Activated T-cell treated with anti-CD3 and anti-CD28 coated beads for 48 hours (primary cell): ENCODE results near the gene TTC1.

Source experiments
- DNase-seq: peaks from one replicate; pipeline ENCODE4 v3.0.0-alpha.2; 2020; ENCODE audit warnings: low read depth

The TTC1 gene

DNA sequence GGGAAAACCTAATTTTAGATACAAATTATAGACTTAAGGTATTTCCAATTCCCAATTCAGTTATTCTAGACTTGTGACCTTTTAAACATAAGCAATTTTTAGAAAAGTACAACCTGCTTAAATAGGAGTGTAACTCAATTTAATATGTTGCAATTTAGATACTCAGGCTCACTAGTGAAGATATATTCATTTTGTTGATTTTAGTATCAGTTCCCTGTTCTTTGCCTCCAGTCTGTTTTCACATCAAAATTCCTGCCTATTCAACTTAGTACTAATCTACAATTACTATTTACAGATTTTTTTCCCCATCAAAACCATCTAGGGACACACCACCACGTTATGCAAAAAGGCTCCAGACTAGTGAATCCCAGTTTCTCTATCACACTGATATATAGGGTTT, 79.9 kb downstream of the TTC1 start:
- no peak for DNase-seq

DNA sequence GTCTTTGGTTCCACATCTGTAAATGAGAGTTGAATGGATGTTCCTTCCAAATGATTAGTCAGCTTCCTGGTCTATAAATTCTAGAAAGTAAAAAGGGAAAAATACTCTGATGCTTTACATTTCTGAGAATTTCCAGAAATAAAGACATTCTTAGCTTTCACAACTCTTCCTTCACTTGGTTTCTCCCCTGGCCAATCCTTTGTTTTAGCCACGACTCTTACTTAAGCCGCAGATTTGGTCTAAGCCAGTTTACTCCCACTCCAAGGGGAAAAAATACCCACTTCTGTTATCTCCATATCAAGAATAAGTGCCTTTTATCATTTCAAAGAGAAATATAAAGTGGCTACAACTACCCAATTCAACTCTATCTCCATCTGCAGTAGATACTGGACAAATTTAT, 80.6 kb downstream of the TTC1 start:
- no peak for DNase-seq

DNA sequence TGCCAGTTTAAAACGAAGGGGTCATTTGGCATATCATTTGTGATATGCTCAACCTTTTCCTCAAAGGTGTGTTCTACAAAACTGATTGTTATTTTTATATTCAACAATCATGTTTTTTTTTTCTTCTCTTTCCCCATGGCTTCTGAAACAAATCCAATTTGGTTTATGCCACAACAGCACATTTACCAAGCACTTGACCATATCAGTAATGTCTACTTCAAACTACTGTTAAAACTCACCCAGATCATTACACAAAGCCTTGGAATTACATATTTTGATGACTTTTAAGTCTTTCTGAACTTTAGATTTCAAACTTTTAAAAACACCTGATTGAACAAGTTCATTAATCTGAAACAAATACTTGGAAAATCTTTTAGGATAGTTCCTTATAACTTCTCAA, 81.1 kb downstream of the TTC1 start:
- no peak for DNase-seq

DNA sequence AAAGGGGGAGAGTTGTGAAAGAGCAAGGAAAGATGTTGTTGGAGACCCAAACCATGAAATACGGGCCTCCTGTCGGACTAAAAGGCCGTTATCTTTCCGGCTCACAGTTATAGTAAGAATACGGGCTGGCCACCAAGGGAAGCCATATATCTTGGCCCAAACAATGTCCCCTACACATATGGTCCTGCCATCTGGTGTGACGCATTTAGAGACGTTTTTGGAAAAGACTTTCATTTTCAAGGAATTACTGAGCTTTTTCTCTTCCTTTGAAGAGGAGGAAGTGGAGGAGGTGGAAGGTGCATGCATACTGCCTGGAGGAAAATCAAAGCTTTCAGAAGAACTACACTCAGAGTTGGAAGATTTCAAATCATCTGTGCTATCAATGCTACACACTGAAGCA, 83.6 kb downstream of the TTC1 start:
- no peak for DNase-seq

- DNase-seq: no peak
Measured at GRCh38 chr5:160092960-160093707, 84.2 kb downstream of the TTC1 start.

GRCh38 chr5:160096178-160096577, 87.2 kb downstream of the TTC1 start:
- DNase-seq: no peak

GRCh38 chr5:160097991-160098390, 89.1 kb downstream of the TTC1 start:
- DNase-seq: no peak

GRCh38 chr5:160105686-160106360, 96.9 kb downstream of the TTC1 start:
- no peak for DNase-seq

DNA sequence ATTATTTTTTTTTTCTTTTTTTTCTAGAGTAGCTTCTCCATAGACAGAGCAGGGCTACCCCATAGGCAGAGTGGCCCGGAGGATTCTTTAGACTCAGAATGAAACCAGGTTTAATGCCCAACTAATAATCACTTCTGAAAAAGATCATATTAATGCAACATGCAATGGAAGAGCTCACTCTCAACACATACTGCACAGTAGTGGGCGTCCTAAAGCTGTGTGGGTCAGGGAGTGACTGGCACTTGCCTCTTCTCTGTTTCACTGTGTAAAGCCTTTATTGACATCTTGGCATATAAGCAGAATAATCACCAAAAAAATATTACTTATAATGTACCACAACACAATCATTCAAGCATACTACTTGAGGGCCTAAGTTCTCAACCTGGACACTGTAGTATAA, 99.2 kb downstream of the TTC1 start:
- DNase-seq: no peak
